ENCODE measurements around the gene MAP2. TPM values are rescaled to one million over a fixed set of nuclear protein-coding genes. Genes with fewer than 3 reads are reported as not detected.

The MAP2 gene
- polyA plus RNA-seq, 1 donor (not counting 4 experiments of a cell fraction or from before 2014, with no cell fraction given) = 16.2 TPM

GRCh38 chr2:209499069-209499468 is 75.2 kb downstream of the MAP2 start:
- TF ChIP-seq CTCF (optimal IDR thresholded peaks at IDR 0.05 in 1 of 3, IDR thresholded peaks at IDR 0.05 in 1 of 3, conservative IDR thresholded peaks at IDR 0.05 in 1 of 3; ENCODE audit: extremely low read depth in 1 of 3, insufficient read depth in 2 of 3, low read length in 3 of 3) (no peak), EZH2 (IDR thresholded peaks at IDR 0.05; ENCODE audit: low read length) (no peak)
- peaks cover 17% of the 10 kb centered on the region for H3K4me1 ChIP-seq (ENCODE audit: control insufficient read depth, extremely low read depth, insufficient read depth, low read length)
- dilution Hi-C loops (cut with MboI; ENCODE audit: extremely low pct_ligation_motif_present, low sequenced_read_pairs) = no loop called here
- H4K20me1 ChIP-seq (ENCODE audit: control insufficient read depth, extremely low read depth, insufficient read depth, low read length) = no peaks in the 10 kb centered on the region
- no peak overlapping the region for H3K27ac ChIP-seq (ENCODE audit: control insufficient read depth, insufficient read depth, low read length)
- no peak overlapping the region for H3K9ac ChIP-seq (ENCODE audit: control insufficient read depth, extremely low read depth, insufficient read depth, low read length)
- no peaks in the 10 kb centered on the region for H3K27me3 ChIP-seq (ENCODE audit: control insufficient read depth, extremely low read depth, insufficient read depth, low read length)
- H3K36me3 ChIP-seq (ENCODE audit: control insufficient read depth in 2 of 2, extremely low read depth in 1 of 2, insufficient read depth in 2 of 2, low read length in 2 of 2) = peaks cover 0 to 1% of the 10 kb centered on the region in 2 experiments
- no peak overlapping the region for H2AFZ ChIP-seq (ENCODE audit: control insufficient read depth, low read length)
- no peak overlapping the region for H3K4me3 ChIP-seq (ENCODE audit: control insufficient read depth in 2 of 3, extremely low read depth in 1 of 3, insufficient read depth in 2 of 3, low read depth in 1 of 3, low read length in 3 of 3)
- no peak overlapping the region for H3K4me2 ChIP-seq (ENCODE audit: control insufficient read depth, extremely low read depth, insufficient read depth, low read depth, low read length)
- DNase-seq (ENCODE audit: low read depth, low spot score) (no peak), FAIRE-seq (peak; percentile 63)
- no peaks in the 10 kb centered on the region for H3K9me3 ChIP-seq (ENCODE audit: control insufficient read depth, low read depth, low read length)
- H3K79me2 ChIP-seq (ENCODE audit: control insufficient read depth, insufficient read depth, low read length) = no peaks in the 10 kb centered on the region
- no peaks in the 10 kb centered on the region for H3K9me1 ChIP-seq (ENCODE audit: control insufficient read depth, extremely low read depth, insufficient read depth, low read length)

GRCh38 chr2:209501579-209501978 is 77.7 kb downstream of the MAP2 start:
- Histone ChIP-seq H3K27ac (ENCODE audit: control insufficient read depth, insufficient read depth, low read length) (no peak overlapping the region), H3K4me2 (ENCODE audit: control insufficient read depth, extremely low read depth, insufficient read depth, low read depth, low read length) (no peak overlapping the region), H3K36me3 (ENCODE audit: control insufficient read depth in 2 of 2, extremely low read depth in 1 of 2, insufficient read depth in 2 of 2, low read length in 2 of 2) (peaks cover 0 to 1% of the 10 kb centered on the region in 2 experiments), H4K20me1 (ENCODE audit: control insufficient read depth, extremely low read depth, insufficient read depth, low read length) (no peaks in the 10 kb centered on the region), H3K9me1 (ENCODE audit: control insufficient read depth, extremely low read depth, insufficient read depth, low read length) (no peaks in the 10 kb centered on the region), H3K9me3 (ENCODE audit: control insufficient read depth, low read depth, low read length) (no peaks in the 10 kb centered on the region), H3K79me2 (ENCODE audit: control insufficient read depth, insufficient read depth, low read length) (no peaks in the 10 kb centered on the region), H3K27me3 (ENCODE audit: control insufficient read depth, extremely low read depth, insufficient read depth, low read length) (no peaks in the 10 kb centered on the region), H2AFZ (ENCODE audit: control insufficient read depth, low read length) (no peak overlapping the region), H3K4me1 (ENCODE audit: control insufficient read depth, extremely low read depth, insufficient read depth, low read length) (peaks cover 3% of the 10 kb centered on the region), H3K9ac (ENCODE audit: control insufficient read depth, extremely low read depth, insufficient read depth, low read length) (no peak overlapping the region), H3K4me3 (ENCODE audit: control insufficient read depth in 2 of 3, extremely low read depth in 1 of 3, insufficient read depth in 2 of 3, low read depth in 1 of 3, low read length in 3 of 3) (no peak overlapping the region)
- no peak for DNase-seq (ENCODE audit: low read depth, low spot score)
- no peak for FAIRE-seq
- TF ChIP-seq EZH2 (IDR thresholded peaks at IDR 0.05; ENCODE audit: low read length) (no peak), CTCF (optimal IDR thresholded peaks at IDR 0.05 in 1 of 3, IDR thresholded peaks at IDR 0.05 in 1 of 3, conservative IDR thresholded peaks at IDR 0.05 in 1 of 3; ENCODE audit: extremely low read depth in 1 of 3, insufficient read depth in 2 of 3, low read length in 3 of 3) (no peak)
- dilution Hi-C loops (cut with MboI; ENCODE audit: extremely low pct_ligation_motif_present, low sequenced_read_pairs) = no loop called here
